Measurements from ENCODE around the gene SNX33.
"Not testable (repeated sequence)": the region's sequence is repeated elsewhere in the genome, so short reads cannot be mapped to it uniquely, and the experiment has no call there.

SNX33 gene

GRCh38 chr15:75647370-75648155 is at the start of gene SNX33:
TSS of gene SNX33 (plus strand) at chr15:75647912. CDS start at chr15:75649103, 1,191 bp downstream.
- DNase-seq = peak; percentile 57

DNA sequence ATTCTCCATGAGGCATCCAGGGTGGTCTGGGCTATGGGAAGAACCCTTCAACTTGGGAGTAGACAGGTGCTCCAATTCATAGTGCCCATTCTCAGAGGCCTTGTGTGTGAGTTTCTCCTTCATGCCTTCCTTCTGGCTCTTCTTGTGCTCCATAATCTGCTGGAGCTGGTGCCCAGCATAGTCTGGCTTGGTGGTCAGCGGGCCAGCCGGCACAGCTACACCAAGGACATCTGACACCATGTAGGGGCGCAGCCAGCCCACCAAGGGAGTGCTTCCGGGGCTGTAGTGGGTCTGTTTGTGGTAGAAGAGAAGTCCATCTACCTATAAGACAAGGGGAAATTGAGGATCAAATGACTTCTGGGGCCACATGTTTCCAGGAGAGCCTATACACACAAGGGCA is 49.4 kb upstream of the SNX33 start:
- DNase-seq = no peak

GRCh38 chr15:75599401-75599800 is 48.3 kb upstream of the SNX33 start:
- DNase-seq = no peak

GRCh38 chr15:75606026-75606425 is 41.7 kb upstream of the SNX33 start:
- no peak for DNase-seq

- DNase-seq = no peak
Measured at GRCh38 chr15:75606711-75607699, 40.7 kb upstream of the SNX33 start.

GRCh38 chr15:75616766-75617165 is 30.9 kb upstream of the SNX33 start:
- DNase-seq = no peak

- no peak for DNase-seq
Measured at GRCh38 chr15:75620058-75620820, 27.5 kb upstream of the SNX33 start.

GRCh38 chr15:75620841-75621391 is 26.8 kb upstream of the SNX33 start:
- DNase-seq = no peak

GRCh38 chr15:75622505-75622904 is 25.2 kb upstream of the SNX33 start:
- DNase-seq = no peak

- peak; percentile 94 for DNase-seq
Measured at GRCh38 chr15:75625542-75626347, 22.0 kb upstream of the SNX33 start, which contains the start of gene SNUPN. TSS of gene SNUPN (minus strand) at chr15:75625725. CDS start at chr15:75621051, 4,674 bp downstream.

- no peak for DNase-seq
Measured at GRCh38 chr15:75631935-75632334, 15.8 kb upstream of the SNX33 start.

DNA sequence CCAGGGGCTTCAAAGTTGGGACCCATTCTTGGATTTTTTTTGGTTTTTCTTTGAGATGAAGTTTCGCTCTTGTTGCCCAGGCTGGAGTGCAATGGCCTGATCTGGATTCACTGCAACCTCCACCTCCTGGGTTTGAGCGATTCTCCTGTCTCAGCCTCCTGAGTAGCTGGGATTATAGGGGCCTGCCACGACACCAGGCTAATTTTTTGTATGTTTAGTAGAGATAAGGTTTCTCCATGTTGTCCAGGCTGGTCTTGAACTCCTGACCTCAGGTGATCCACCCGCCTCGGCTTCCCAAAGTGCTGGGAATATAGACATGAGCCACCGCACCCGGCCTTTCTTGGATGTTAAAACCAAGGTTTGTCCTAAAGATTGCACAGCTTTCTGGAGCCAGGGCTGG is 13.8 kb upstream of the SNX33 start:
- DNase-seq = not testable (repeated sequence)

GRCh38 chr15:75636026-75636425 is 11.7 kb upstream of the SNX33 start:
- DNase-seq = no peak

- DNase-seq = no peak
Measured at GRCh38 chr15:75637245-75638009, 10.3 kb upstream of the SNX33 start.

GRCh38 chr15:75639191-75639708 is 8.5 kb upstream of the SNX33 start:
- DNase-seq = no peak

DNA sequence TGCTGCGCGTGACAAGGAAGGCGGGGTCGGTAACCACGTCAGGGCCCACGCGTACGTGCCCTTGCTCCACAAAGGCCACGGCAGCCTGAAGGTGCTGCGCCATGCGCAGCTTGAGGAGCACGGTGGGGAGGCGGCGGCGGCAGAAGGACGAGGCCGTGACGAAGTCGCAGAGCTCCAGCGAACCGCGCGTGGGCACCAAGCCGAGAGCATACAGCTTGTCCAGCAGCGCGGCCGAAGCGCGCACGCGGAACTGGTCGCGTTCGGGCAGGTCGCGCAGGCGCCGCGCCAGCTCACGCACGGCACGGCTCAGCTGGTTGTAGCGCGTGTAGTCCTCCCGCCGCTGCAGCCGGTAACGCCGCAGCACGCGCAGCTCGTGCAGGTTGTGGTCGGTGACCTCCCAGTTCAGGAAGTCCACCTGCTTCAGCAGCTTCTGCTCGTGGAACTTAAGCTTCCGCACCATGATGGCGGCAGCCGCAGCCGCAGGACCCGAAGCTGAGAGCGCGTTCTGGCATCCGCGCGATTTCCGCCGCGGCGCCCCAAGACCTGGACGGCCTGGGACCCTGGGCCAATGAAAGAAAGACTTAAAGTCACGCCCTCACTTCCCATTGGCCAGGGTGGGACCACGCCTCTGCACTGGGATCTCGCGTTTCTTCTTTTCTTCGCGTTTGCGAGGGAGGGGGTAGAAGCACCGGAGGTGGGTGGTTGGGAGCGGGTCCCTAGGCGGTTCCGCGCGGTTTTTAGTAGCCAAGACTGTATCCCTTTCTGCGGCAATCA is 7.8 kb upstream of the SNX33 start, which contains the start of gene IMP3:
Gene IMP3, minus strand, starts transcription at position 516 of the 774 bp plus-strand sequence. Its CDS starts 56 bp downstream, at position 460.
- DNase-seq = peak; percentile 96

GRCh38 chr15:75640483-75641178 is 7.1 kb upstream of the SNX33 start:
- DNase-seq = peak; percentile 56

DNA sequence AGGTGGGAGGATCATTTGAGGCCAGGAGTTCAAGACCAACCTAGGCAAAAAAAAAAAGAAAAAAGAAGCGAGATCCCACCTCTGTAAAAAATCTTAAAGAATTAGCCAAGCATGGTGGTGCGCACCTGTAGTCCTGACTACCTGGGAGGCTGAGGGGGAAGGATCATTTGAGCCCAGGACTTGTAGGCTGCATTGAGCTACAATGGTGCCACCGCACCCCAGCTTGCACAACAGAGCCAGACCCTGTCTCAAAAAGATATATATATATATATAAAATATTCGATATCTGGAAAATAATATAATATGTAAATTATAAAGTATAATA is 6.6 kb upstream of the SNX33 start:
- no peak for DNase-seq

- DNase-seq = no peak
Measured at GRCh38 chr15:75641603-75642002, 6.1 kb upstream of the SNX33 start.

Measured in stimulated activated CD4-positive, alpha-beta T cell treated with anti-CD3 and anti-CD28 coated beads, Interleukin-1b, Interleukin-23, amount 100 ng/mL, for 48 hours (primary cell).